PC-9 (cell line): ENCODE results near the gene COG5. TPM values are rescaled to one million over a fixed set of nuclear protein-coding genes. Genes with fewer than 3 reads are reported as not detected.

ENCODE experiments used
- BruUV-seq: library from RNA; stranded (reverse); fragments of 400-500 nt; replicated peaks from 2 replicates; lab custom pipeline; 2021; lab: Mats Ljungman, UMichigan
- CTCF ChIA-PET: fragments of 300-600 bp; sonication (Branson Sonifier 250); formaldehyde crosslinking; loops from one replicate; lab custom pipeline; 2022; ENCODE audit warnings: antibody characterized with exemption; lab: Charles Lee
- POLR2A ChIA-PET: fragments of 300-600 bp; sonication (Branson Sonifier 250); formaldehyde crosslinking; loops from one replicate; lab custom pipeline; 2022; ENCODE audit warnings: antibody characterized with exemption; ENCODE audit not compliant: unreplicated experiment; lab: Charles Lee
- DNase-seq, 2 experiments: peaks; one replicate each; pipeline versions ENCODE4 v3.0.0 to v3.0.0-alpha.2; 2015 to 2022; ENCODE audit warnings: mixed read lengths in 1 of 2
- H2AFZ ChIP-seq: fragments of 200-600 bp; sonication (generic); 2 replicates; pipeline ENCODE4 v1.8.1; 2017; ENCODE audit warnings: antibody characterized with exemption
- H3F3A ChIP-seq: fragments of 200-600 bp; sonication (generic); 2 replicates; pipeline ENCODE4 v1.8.1; 2017; ENCODE audit warnings: antibody characterized with exemption, mild to moderate bottlenecking, low read depth; ENCODE audit not compliant: insufficient read depth
- H3K27ac ChIP-seq: fragments of 200-600 bp; sonication (generic); 2 replicates; pipeline ENCODE4 v1.6.1; 2016; ENCODE audit warnings: mixed run types
- H3K27me3 ChIP-seq: fragments of 200-600 bp; sonication (generic); 2 replicates; pipeline ENCODE4 v1.6.1; 2016; ENCODE audit warnings: low read depth, mixed run types; ENCODE audit not compliant: insufficient read depth
- H3K36me3 ChIP-seq: fragments of 200-600 bp; sonication (generic); 2 replicates; pipeline ENCODE4 v1.6.1; 2016; ENCODE audit warnings: low read depth, mixed run types
- H3K4me1 ChIP-seq: fragments of 200-600 bp; sonication (generic); replicated peaks from 2 replicates; pipeline ENCODE4 v1.6.1; 2016; ENCODE audit warnings: mixed run types; ENCODE audit not compliant: insufficient read depth
- H3K4me2 ChIP-seq: fragments of 200-600 bp; sonication (generic); 2 replicates; pipeline ENCODE4 v1.6.1; 2017; ENCODE audit warnings: mixed run types
- H3K4me3 ChIP-seq: fragments of 200-600 bp; sonication (generic); 2 replicates; pipeline ENCODE4 v1.6.1; 2016; ENCODE audit warnings: mixed run types
- H3K79me2 ChIP-seq: fragments of 200-600 bp; sonication (generic); 2 replicates; pipeline ENCODE4 v1.6.1; 2017; ENCODE audit warnings: low read depth, mixed run types
- H3K9me2 ChIP-seq: fragments of 200-600 bp; sonication (generic); 2 replicates; pipeline ENCODE4 v1.8.1; 2017; ENCODE audit warnings: mild to moderate bottlenecking; ENCODE audit not compliant: insufficient read depth
- H3K9me3 ChIP-seq: fragments of 200-600 bp; sonication (generic); 2 replicates; pipeline ENCODE4 v1.8.1; 2016; ENCODE audit warnings: low read depth; ENCODE audit not compliant: insufficient read depth
- H4K20me1 ChIP-seq: fragments of 200-600 bp; sonication (generic); 2 replicates; pipeline ENCODE4 v1.8.1; 2017; ENCODE audit not compliant: insufficient read depth
- CTCF ChIP-seq: fragments of 200-600 bp; sonication (generic); conservative IDR thresholded peaks from 2 replicates; pipeline ENCODE4 v1.6.1; 2017; ENCODE audit warnings: mixed run types, antibody characterized with exemption, mild to moderate bottlenecking, moderate library complexity
- EZH2 ChIP-seq: fragments of 200-600 bp; sonication (generic); IDR thresholded peaks from 2 replicates; pipeline ENCODE4 v1.8.0; 2017; ENCODE audit warnings: antibody characterized with exemption, low read depth
- intact Hi-C: fragments of 100-400 bp; cut with micrococcal nuclease; formaldehyde crosslinking; loops from one replicate; pipeline ENCODE4 v1.10.0; 2022; ENCODE audit not compliant: unreplicated experiment
- total RNA-seq: library from RNA; stranded (reverse); gene quantifications from 2 replicates; pipeline ENCODE4 v1.2.3, GENCODE V29; 2021

COG5 gene
- total RNA-seq, 1 experiment from 2014 or later, result 43.5 TPM

DNA sequence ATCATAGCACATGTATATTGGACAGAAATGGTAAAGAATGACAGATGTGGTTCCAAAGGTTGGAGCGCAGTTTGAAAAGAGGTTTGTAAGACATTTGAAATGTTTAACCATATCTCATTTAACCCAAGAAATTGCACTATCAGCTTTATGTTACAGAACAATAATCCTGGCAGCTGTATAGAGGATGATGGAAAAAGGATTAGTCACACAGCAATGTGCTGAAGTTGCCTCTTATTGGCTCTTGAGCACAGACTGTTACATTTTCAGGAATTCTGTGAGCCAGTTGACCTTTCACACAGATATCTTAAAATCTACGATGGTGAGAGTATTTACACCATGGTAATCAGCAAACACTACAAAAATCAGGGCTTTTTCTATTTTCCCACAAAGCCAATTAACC is 3.9 kb downstream of the COG5 start:
- intact Hi-C loops, result loop anchor here (5.0 to 10.0 kb wide), 4 partner anchors 98 to 355 kb away; partner anchors contain the start of gene SLC26A4

GRCh38 chr7:107555893-107556292 is 7.8 kb downstream of the COG5 start:
- Histone ChIP-seq H3K79me2 (peaks cover 37% of the 10 kb centered on the region), H3K27me3 (no peaks in the 10 kb centered on the region), H3K4me1 (peaks cover 13% of the 10 kb centered on the region; the same call in 1 of the 2 replicates), H3K9me2 (no peaks in the 10 kb centered on the region), H4K20me1 (peaks cover 12% of the 10 kb centered on the region; the same call in 1 of the 2 replicates), H2AFZ (no peak overlapping the region), H3K4me2 (no peak overlapping the region), H3K36me3 (peaks cover 38% of the 10 kb centered on the region), H3K27ac (no peak overlapping the region), H3F3A (no peaks in the 10 kb centered on the region), H3K9me3 (no peaks in the 10 kb centered on the region), H3K4me3 (no peak overlapping the region)
- DNase-seq, result no peak
- POLR2A ChIA-PET, result no interaction called here
- TF ChIP-seq CTCF, result no peak
- TF ChIP-seq EZH2, result no peak
- intact Hi-C loops, result no loop called here
- CTCF ChIA-PET, result no interaction called here
- no TSS peak for BruUV-seq

More for the DNA sequence above, 3.9 kb downstream of the COG5 start:
- Histone ChIP-seq H3K79me2 (peaks cover 55% of the 10 kb centered on the region), H4K20me1 (no peaks in the 10 kb centered on the region; the same call in 1 of the 2 replicates), H3K36me3 (peaks cover 16% of the 10 kb centered on the region), H3K9me3 (no peaks in the 10 kb centered on the region), H3K4me2 (no peak overlapping the region), H3K9me2 (no peaks in the 10 kb centered on the region), H3K27me3 (no peaks in the 10 kb centered on the region), H3K4me3 (no peak overlapping the region), H3K27ac (no peak overlapping the region), H3K4me1 (peaks cover 30% of the 10 kb centered on the region), H3F3A (peaks cover 8% of the 10 kb centered on the region; the same call in 1 of the 2 replicates), H2AFZ (no peak overlapping the region)
- ChIA-PET CTCF (no interaction called here), POLR2A (interaction anchor here (0.7 kb wide), 1 partner anchor 394 kb away, joined by 3 read pairs; no protein-coding TSS in a partner anchor)
- BruUV-seq, result no TSS peak
- TF ChIP-seq EZH2 (no peak), CTCF (no peak)
- no peak for DNase-seq

DNA sequence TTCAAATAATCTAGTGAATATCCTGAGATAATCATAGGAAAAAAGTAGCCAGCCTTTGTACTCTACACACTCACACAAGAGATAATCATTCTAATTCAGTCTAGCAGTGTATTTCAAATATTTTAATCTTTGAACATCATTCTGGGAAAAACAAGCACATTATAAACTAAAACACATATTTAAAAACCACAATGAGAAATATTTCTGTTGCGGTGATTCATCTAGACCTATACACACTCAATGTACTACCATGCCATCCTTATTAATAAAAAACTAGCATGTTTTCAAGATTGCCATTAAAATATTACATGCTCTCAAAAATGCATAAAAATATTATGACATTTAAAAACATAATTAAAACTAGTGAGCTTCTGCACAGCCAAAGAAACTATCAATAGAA is 11.8 kb downstream of the COG5 start:
- H3K27me3 ChIP-seq, result no peaks in the 10 kb centered on the region
- H4K20me1 ChIP-seq, result peaks cover 12% of the 10 kb centered on the region; the same call in 1 of the 2 replicates
- TF ChIP-seq EZH2 (no peak), CTCF (no peak)
- no peaks in the 10 kb centered on the region for H3K9me2 ChIP-seq
- no peak overlapping the region for H3K4me2 ChIP-seq
- no TSS peak for BruUV-seq
- H2AFZ ChIP-seq, result no peak overlapping the region
- ChIA-PET CTCF (no interaction called here), POLR2A (no interaction called here)
- H3K79me2 ChIP-seq, result peaks cover 16% of the 10 kb centered on the region
- peaks cover 30% of the 10 kb centered on the region; the same call in 1 of the 2 replicates for H3K36me3 ChIP-seq
- H3F3A ChIP-seq, result no peaks in the 10 kb centered on the region
- no peak for DNase-seq
- no peaks in the 10 kb centered on the region for H3K9me3 ChIP-seq
- H3K27ac ChIP-seq, result no peak overlapping the region
- H3K4me1 ChIP-seq, result no peaks in the 10 kb centered on the region
- intact Hi-C loops, result no loop called here
- H3K4me3 ChIP-seq, result no peak overlapping the region
